PC-9 (cell line): ENCODE results near the gene TCEA2. TPM values are rescaled to one million over a fixed set of nuclear protein-coding genes. Genes with fewer than 3 reads are reported as not detected.

Experiments used
- BruUV-seq: library from RNA; stranded (reverse); fragments of 400-500 nt; replicated peaks from 2 replicates; lab custom pipeline; 2021; lab: Mats Ljungman, UMichigan
- CTCF ChIA-PET: fragments of 300-600 bp; sonication (Branson Sonifier 250); formaldehyde crosslinking; loops from one replicate; lab custom pipeline; 2022; ENCODE audit warnings: antibody characterized with exemption; lab: Charles Lee
- POLR2A ChIA-PET: fragments of 300-600 bp; sonication (Branson Sonifier 250); formaldehyde crosslinking; loops from one replicate; lab custom pipeline; 2022; ENCODE audit warnings: antibody characterized with exemption; ENCODE audit not compliant: unreplicated experiment; lab: Charles Lee
- DNase-seq, 2 experiments: peaks; one replicate each; pipeline versions ENCODE4 v3.0.0 to v3.0.0-alpha.2; 2015 to 2022; ENCODE audit warnings: mixed read lengths in 1 of 2
- H2AFZ ChIP-seq: fragments of 200-600 bp; sonication (generic); 2 replicates; pipeline ENCODE4 v1.8.1; 2017; ENCODE audit warnings: antibody characterized with exemption
- H3F3A ChIP-seq: fragments of 200-600 bp; sonication (generic); 2 replicates; pipeline ENCODE4 v1.8.1; 2017; ENCODE audit warnings: antibody characterized with exemption, mild to moderate bottlenecking, low read depth; ENCODE audit not compliant: insufficient read depth
- H3K27ac ChIP-seq: fragments of 200-600 bp; sonication (generic); 2 replicates; pipeline ENCODE4 v1.6.1; 2016; ENCODE audit warnings: mixed run types
- H3K27me3 ChIP-seq: fragments of 200-600 bp; sonication (generic); 2 replicates; pipeline ENCODE4 v1.6.1; 2016; ENCODE audit warnings: low read depth, mixed run types; ENCODE audit not compliant: insufficient read depth
- H3K36me3 ChIP-seq: fragments of 200-600 bp; sonication (generic); 2 replicates; pipeline ENCODE4 v1.6.1; 2016; ENCODE audit warnings: low read depth, mixed run types
- H3K4me1 ChIP-seq: fragments of 200-600 bp; sonication (generic); replicated peaks from 2 replicates; pipeline ENCODE4 v1.6.1; 2016; ENCODE audit warnings: mixed run types; ENCODE audit not compliant: insufficient read depth
- H3K4me2 ChIP-seq: fragments of 200-600 bp; sonication (generic); 2 replicates; pipeline ENCODE4 v1.6.1; 2017; ENCODE audit warnings: mixed run types
- H3K4me3 ChIP-seq: fragments of 200-600 bp; sonication (generic); 2 replicates; pipeline ENCODE4 v1.6.1; 2016; ENCODE audit warnings: mixed run types
- H3K79me2 ChIP-seq: fragments of 200-600 bp; sonication (generic); 2 replicates; pipeline ENCODE4 v1.6.1; 2017; ENCODE audit warnings: low read depth, mixed run types
- H3K9me2 ChIP-seq: fragments of 200-600 bp; sonication (generic); 2 replicates; pipeline ENCODE4 v1.8.1; 2017; ENCODE audit warnings: mild to moderate bottlenecking; ENCODE audit not compliant: insufficient read depth
- H3K9me3 ChIP-seq: fragments of 200-600 bp; sonication (generic); 2 replicates; pipeline ENCODE4 v1.8.1; 2016; ENCODE audit warnings: low read depth; ENCODE audit not compliant: insufficient read depth
- H4K20me1 ChIP-seq: fragments of 200-600 bp; sonication (generic); 2 replicates; pipeline ENCODE4 v1.8.1; 2017; ENCODE audit not compliant: insufficient read depth
- EZH2 ChIP-seq: fragments of 200-600 bp; sonication (generic); IDR thresholded peaks from 2 replicates; pipeline ENCODE4 v1.8.0; 2017; ENCODE audit warnings: antibody characterized with exemption, low read depth
- intact Hi-C: fragments of 100-400 bp; cut with micrococcal nuclease; formaldehyde crosslinking; loops from one replicate; pipeline ENCODE4 v1.10.0; 2022; ENCODE audit not compliant: unreplicated experiment
- total RNA-seq: library from RNA; stranded (reverse); gene quantifications from 2 replicates; pipeline ENCODE4 v1.2.3, GENCODE V29; 2021
- TF ChIP-seq, protein P1 (sequence below): fragments of 200-600 bp; sonication (generic); conservative IDR thresholded peaks from 2 replicates; pipeline ENCODE4 v1.6.1; 2017; ENCODE audit warnings: mixed run types, antibody characterized with exemption, mild to moderate bottlenecking, moderate library complexity

Gene TCEA2
- total RNA-seq, 1 experiment from 2014 or later, result 100 TPM

DNA sequence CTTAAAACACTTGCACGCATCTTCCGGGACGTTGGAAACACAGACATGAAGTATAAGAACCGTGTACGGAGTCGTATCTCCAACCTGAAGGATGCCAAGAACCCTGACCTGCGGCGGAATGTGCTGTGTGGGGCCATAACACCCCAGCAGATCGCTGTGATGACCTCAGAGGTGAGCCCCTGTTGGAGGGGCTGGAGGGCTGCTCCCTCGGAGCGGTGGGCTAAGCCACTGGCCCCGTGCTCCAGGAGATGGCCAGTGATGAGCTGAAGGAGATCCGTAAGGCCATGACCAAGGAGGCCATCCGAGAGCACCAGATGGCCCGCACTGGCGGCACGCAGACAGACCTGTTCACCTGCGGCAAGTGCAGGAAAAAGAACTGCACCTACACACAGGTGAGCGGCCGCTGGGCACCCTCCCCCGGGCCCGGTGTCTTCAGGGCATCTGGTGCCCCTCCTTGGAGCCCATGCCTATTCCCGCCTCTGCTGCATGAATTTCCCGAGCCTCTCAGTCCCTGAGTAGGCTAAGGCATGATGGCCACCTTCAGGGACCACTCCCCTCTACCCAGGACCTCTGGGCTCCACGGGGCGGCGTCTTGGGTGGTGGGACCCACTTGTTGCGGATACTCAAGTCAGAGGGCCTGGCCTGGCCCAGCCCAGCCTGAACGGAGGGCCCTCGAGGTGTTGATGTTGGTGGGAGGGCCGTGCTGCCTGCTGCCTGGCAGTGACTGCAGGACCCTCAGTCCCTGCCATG is 7.4 kb downstream of the TCEA2 start:
- intact Hi-C loops, result no loop called here
- DNase-seq, result no peak
- Histone ChIP-seq H3K4me1 (peaks cover 22% of the 10 kb centered on the region), H3K9me3 (no peaks in the 10 kb centered on the region), H3K36me3 (no peaks in the 10 kb centered on the region), H3K4me3 (no peak overlapping the region), H3K27me3 (no peaks in the 10 kb centered on the region), H3K79me2 (no peaks in the 10 kb centered on the region), H3K27ac (no peak overlapping the region), H3K9me2 (no peaks in the 10 kb centered on the region), H4K20me1 (peaks cover 11% of the 10 kb centered on the region), H3K4me2 (no peak overlapping the region), H3F3A (peaks cover 14% of the 10 kb centered on the region; the same call in 1 of the 2 replicates), H2AFZ (no peak overlapping the region)
- BruUV-seq, result no TSS peak
- ChIA-PET CTCF (interaction anchor here (1.3 to 1.6 kb wide), 2 partner anchors 12 to 32 kb away, joined by 3 to 8 read pairs; no protein-coding TSS in a partner anchor), POLR2A (no interaction called here)
- TF ChIP-seq, protein P1, sequence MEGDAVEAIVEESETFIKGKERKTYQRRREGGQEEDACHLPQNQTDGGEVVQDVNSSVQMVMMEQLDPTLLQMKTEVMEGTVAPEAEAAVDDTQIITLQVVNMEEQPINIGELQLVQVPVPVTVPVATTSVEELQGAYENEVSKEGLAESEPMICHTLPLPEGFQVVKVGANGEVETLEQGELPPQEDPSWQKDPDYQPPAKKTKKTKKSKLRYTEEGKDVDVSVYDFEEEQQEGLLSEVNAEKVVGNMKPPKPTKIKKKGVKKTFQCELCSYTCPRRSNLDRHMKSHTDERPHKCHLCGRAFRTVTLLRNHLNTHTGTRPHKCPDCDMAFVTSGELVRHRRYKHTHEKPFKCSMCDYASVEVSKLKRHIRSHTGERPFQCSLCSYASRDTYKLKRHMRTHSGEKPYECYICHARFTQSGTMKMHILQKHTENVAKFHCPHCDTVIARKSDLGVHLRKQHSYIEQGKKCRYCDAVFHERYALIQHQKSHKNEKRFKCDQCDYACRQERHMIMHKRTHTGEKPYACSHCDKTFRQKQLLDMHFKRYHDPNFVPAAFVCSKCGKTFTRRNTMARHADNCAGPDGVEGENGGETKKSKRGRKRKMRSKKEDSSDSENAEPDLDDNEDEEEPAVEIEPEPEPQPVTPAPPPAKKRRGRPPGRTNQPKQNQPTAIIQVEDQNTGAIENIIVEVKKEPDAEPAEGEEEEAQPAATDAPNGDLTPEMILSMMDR, result no peak
- no peak for TF ChIP-seq EZH2

DNA sequence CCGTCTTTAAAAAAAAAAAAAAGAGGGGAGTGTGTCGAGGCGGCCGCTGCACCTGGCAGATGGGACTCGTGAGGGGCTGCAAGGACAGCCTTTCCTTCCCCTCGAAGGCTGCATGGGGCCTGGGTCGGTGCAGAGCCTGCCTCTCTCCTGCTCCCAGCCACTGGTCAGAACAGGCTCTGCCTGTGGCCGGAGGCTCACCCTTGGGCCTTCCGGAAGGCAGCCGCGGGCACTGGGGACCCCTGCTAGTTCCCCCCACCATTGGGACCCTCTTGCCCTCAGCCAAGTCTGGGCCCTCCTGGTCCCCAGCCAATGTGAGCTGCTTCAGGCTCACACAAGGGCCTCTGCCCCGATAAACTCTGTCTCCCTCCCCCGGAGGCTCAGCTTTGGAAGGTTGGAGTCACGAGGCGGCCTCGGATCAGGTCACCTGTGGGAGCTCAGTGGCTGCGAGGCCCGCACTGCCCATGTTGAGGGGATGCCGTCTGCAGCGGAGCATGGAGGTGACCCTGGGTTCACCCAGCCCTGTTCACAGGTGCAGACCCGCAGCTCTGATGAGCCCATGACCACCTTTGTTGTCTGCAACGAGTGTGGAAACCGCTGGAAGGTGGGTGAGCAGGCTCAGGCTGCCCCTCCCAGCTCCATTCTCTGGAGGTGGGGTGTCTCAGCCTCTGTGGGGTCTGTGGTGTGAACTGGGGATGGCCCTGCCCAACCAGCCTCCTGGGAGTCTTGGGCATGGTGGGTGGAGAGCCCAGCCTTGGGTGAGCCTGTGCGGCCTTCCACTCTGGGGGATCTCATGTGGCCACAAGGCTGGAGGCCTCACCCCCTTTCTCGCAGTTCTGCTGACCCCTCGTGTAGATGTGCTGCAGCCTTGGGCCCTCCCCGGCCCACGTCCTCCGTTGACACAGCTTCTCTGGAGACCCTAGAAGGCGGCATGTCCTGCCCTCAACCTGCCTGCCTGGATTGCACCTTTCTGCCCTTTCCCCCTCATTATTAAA is 8.6 kb downstream of the TCEA2 start:
- Histone ChIP-seq H3K4me3 (no peak overlapping the region), H3K27me3 (no peaks in the 10 kb centered on the region), H3K9me3 (no peaks in the 10 kb centered on the region), H4K20me1 (peaks cover 6% of the 10 kb centered on the region), H2AFZ (no peak overlapping the region), H3K36me3 (no peaks in the 10 kb centered on the region), H3K4me1 (peaks cover 10% of the 10 kb centered on the region), H3K27ac (no peak overlapping the region), H3F3A (peaks cover 9% of the 10 kb centered on the region; the same call in 1 of the 2 replicates), H3K4me2 (no peak overlapping the region), H3K9me2 (no peaks in the 10 kb centered on the region), H3K79me2 (no peaks in the 10 kb centered on the region)
- TF ChIP-seq, protein P1, result no peak
- no peak for TF ChIP-seq EZH2
- ChIA-PET CTCF (no interaction called here), POLR2A (interaction anchor here (0.8 kb wide), 1 partner anchor 114 kb away, joined by 6 read pairs; no protein-coding TSS in a partner anchor)
- intact Hi-C loops, result no loop called here
- no peak for DNase-seq
- no TSS peak for BruUV-seq

GRCh38 chr20:64072498-64073063 is 9.6 kb downstream of the TCEA2 start:
- Histone ChIP-seq H3K4me3 (no peak overlapping the region), H4K20me1 (peaks cover 6% of the 10 kb centered on the region), H3K9me3 (no peaks in the 10 kb centered on the region), H2AFZ (no peak overlapping the region), H3F3A (peaks cover 3% of the 10 kb centered on the region; the same call in 1 of the 2 replicates), H3K27ac (no peak overlapping the region), H3K27me3 (no peaks in the 10 kb centered on the region), H3K4me2 (no peak overlapping the region), H3K4me1 (0 out of 2 replicates have a peak, but pooled peaks cover under 1% of the 10 kb centered on the region), H3K79me2 (peaks cover 1% of the 10 kb centered on the region; the same call in 1 of the 2 replicates), H3K36me3 (no peaks in the 10 kb centered on the region), H3K9me2 (no peaks in the 10 kb centered on the region)
- ChIA-PET CTCF (no interaction called here), POLR2A (no interaction called here)
- intact Hi-C loops, result no loop called here
- no peak for DNase-seq
- no TSS peak for BruUV-seq
- TF ChIP-seq EZH2, result no peak
- TF ChIP-seq, protein P1, result no peak
